T-helper 17 cell (primary cell): ENCODE results near the gene DMP1. TPM values are rescaled to one million over a fixed set of nuclear protein-coding genes. Genes with fewer than 3 reads are reported as not detected.

Experiments used
- ATAC-seq: fragments of 150-1000 bp; cut with Tn5 transposase; 2 replicates; pipeline ENCODE4 v1.10.0; 2021; ENCODE audit warnings: mild to moderate bottlenecking, moderate library complexity
- DNase-seq, 3 donors: peaks; one replicate each; pipeline versions ENCODE4 v3.0.0 to v3.0.0-alpha.2; 2020 to 2021
- H3K9me3 ChIP-seq: one replicate; pipeline ENCODE4 v1.7.0; 2013; ENCODE audit warnings: low read length, mild to moderate bottlenecking; ENCODE audit not compliant: control insufficient read depth, poor library complexity, severe bottlenecking
- H3K27ac Mint-ChIP-seq: one replicate; pipeline ENCODE4 v1.8.0; 2022; ENCODE audit warnings: mild to moderate bottlenecking, moderate library complexity, mixed read lengths
- H3K27me3 Mint-ChIP-seq: one replicate; pipeline ENCODE4 v1.8.0; 2022; ENCODE audit warnings: mixed read lengths
- H3K36me3 Mint-ChIP-seq: one replicate; pipeline ENCODE4 v1.8.0; 2022; ENCODE audit warnings: low read depth, mixed read lengths
- H3K4me1 Mint-ChIP-seq: one replicate; pipeline ENCODE4 v1.8.0; 2022; ENCODE audit warnings: mild to moderate bottlenecking, mixed read lengths
- H3K4me3 Mint-ChIP-seq: one replicate; pipeline ENCODE4 v1.8.0; 2022; ENCODE audit warnings: mild to moderate bottlenecking, moderate library complexity, mixed read lengths
- total RNA-seq, 4 donors: library from RNA in 2 of 4; stranded (reverse) in 2 of 4; gene quantifications; one replicate each; pipeline ENCODE4 v1.2.3 and lab custom pipeline; 2022 to 2026

The DMP1 gene, protein sequence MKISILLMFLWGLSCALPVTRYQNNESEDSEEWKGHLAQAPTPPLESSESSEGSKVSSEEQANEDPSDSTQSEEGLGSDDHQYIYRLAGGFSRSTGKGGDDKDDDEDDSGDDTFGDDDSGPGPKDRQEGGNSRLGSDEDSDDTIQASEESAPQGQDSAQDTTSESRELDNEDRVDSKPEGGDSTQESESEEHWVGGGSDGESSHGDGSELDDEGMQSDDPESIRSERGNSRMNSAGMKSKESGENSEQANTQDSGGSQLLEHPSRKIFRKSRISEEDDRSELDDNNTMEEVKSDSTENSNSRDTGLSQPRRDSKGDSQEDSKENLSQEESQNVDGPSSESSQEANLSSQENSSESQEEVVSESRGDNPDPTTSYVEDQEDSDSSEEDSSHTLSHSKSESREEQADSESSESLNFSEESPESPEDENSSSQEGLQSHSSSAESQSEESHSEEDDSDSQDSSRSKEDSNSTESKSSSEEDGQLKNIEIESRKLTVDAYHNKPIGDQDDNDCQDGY
- total RNA-seq (not detected), total RNA-seq (lab: John Stamatoyannopoulos, UW) (0 reads per million in 2 donors)

DNA sequence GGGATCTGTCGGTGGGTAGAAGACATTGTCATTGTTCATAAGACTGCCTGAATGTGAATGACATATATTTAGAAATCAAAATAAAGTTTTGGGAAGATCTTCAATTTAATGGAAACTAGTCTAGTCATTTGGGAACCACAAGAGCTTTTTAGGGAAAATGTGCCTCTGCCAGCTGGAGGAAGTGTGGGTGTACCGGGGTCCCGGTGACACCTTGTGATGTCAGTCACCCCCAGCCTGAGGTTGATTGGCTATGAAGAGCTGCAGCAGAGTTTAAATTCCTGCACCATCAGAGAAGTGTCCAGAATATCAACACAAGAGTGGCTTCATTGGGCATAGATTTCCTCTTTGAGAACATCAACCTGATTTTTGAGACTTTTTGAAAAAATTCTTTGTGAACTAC is at the start of gene DMP1:
DMP1 (plus strand) TSS at position 301 of the 400 bp plus-strand sequence. CDS start 6,213 bp downstream, outside the sequence.
- Mint-ChIP-seq H3K27me3 (peaks cover 32% of the 10 kb centered on the region), H3K27ac (no peak within 1 kb of the TSS), H3K4me1 (no peaks in the 10 kb centered on the region), H3K4me3 (no peak within 1 kb of the TSS), H3K36me3 (peaks cover 3% of the 10 kb centered on the region)
- no peaks in the 10 kb centered on the region for H3K9me3 ChIP-seq
- DNase-seq: no peak
- ATAC-seq: no peak

DNA sequence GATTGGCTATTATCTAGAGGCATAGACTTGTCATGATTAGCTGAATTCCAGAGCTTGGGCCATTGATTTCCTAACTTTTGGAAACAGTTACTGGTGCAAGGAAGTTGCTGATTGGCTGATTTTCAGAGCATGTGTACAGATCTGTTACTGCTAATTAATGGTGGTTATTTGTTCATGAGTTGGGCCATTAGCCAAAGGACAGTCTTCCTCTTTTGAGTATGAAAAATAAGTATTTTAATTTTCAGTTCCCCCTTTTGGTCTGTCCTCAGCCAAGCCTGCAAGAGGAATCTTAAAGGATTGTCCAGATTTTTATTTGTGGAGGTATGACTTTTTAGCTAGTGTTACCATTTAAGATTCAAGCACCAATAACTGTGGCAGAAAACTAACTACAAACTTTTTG is 48.7 kb upstream of the DMP1 start:
- Mint-ChIP-seq H3K36me3 (no peaks in the 10 kb centered on the region), H3K27ac (no peak overlapping the region), H3K4me1 (no peaks in the 10 kb centered on the region), H3K27me3 (peaks cover 16% of the 10 kb centered on the region), H3K4me3 (no peak overlapping the region)
- DNase-seq: no peak
- no peaks in the 10 kb centered on the region for H3K9me3 ChIP-seq
- ATAC-seq: no peak

GRCh38 chr4:87608229-87608628 is 41.9 kb upstream of the DMP1 start, which contains the start of gene DSPP:
Gene DSPP, plus strand, starts transcription at chr4:87608529. Its CDS starts 2,380 bp downstream, at chr4:87610909.
- DNase-seq (no peak), ATAC-seq (no peak)
- H3K4me1 Mint-ChIP-seq: no peaks in the 10 kb centered on the region
- H3K36me3 Mint-ChIP-seq: no peaks in the 10 kb centered on the region
- no peak within 1 kb of the TSS for H3K4me3 Mint-ChIP-seq
- peaks cover 22% of the 10 kb centered on the region for H3K27me3 Mint-ChIP-seq
- no peaks in the 10 kb centered on the region for H3K9me3 ChIP-seq
- no peak within 1 kb of the TSS for H3K27ac Mint-ChIP-seq

- no peak overlapping the region for H3K4me3 Mint-ChIP-seq
- peaks cover 19% of the 10 kb centered on the region for H3K27me3 Mint-ChIP-seq
- no peak overlapping the region for H3K27ac Mint-ChIP-seq
- H3K4me1 Mint-ChIP-seq: no peaks in the 10 kb centered on the region
- ATAC-seq (no peak), DNase-seq (no peak)
- H3K36me3 Mint-ChIP-seq: no peaks in the 10 kb centered on the region
- H3K9me3 ChIP-seq: no peaks in the 10 kb centered on the region
Measured at GRCh38 chr4:87614292-87614890, 35.7 kb upstream of the DMP1 start.

GRCh38 chr4:87616268-87616667 is 33.8 kb upstream of the DMP1 start:
- H3K36me3 Mint-ChIP-seq: no peaks in the 10 kb centered on the region
- no peaks in the 10 kb centered on the region for H3K9me3 ChIP-seq
- H3K4me1 Mint-ChIP-seq: no peaks in the 10 kb centered on the region
- no peak overlapping the region for H3K27ac Mint-ChIP-seq
- no peak overlapping the region for H3K4me3 Mint-ChIP-seq
- peaks cover 13% of the 10 kb centered on the region for H3K27me3 Mint-ChIP-seq
- DNase-seq (no peak), ATAC-seq (no peak)

GRCh38 chr4:87620086-87620485 is 30.0 kb upstream of the DMP1 start:
- ATAC-seq: no peak
- H3K9me3 ChIP-seq: no peaks in the 10 kb centered on the region
- no peak overlapping the region for H3K4me3 Mint-ChIP-seq
- no peak for DNase-seq
- H3K36me3 Mint-ChIP-seq: no peaks in the 10 kb centered on the region
- peaks cover 34% of the 10 kb centered on the region for H3K27me3 Mint-ChIP-seq
- H3K27ac Mint-ChIP-seq: no peak overlapping the region
- H3K4me1 Mint-ChIP-seq: no peaks in the 10 kb centered on the region

- Mint-ChIP-seq H3K4me3 (no peak overlapping the region), H3K27me3 (peaks cover 34% of the 10 kb centered on the region), H3K4me1 (no peaks in the 10 kb centered on the region), H3K36me3 (no peaks in the 10 kb centered on the region), H3K27ac (no peak overlapping the region)
- ATAC-seq (no peak), DNase-seq (no peak)
- no peaks in the 10 kb centered on the region for H3K9me3 ChIP-seq
Measured at GRCh38 chr4:87620491-87620890, 29.6 kb upstream of the DMP1 start.

DNA sequence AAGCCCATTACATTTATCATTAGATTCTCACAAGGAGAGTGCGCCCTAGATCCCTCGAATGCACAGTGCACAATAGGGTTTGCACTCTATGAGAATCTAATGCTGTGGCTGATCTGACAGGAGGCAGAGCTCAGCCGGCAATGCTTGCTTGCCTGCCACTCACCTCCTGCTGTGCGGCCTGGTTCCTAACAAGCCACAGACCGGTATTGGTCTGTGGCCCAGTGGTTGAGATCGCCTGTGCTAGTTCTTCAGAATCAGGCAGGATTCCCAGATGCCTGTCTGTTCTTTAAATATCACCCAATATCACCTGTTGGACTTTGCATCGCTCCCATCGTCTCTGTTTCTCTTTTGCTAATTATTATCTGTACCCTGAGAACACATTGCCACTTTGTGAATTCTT is 27.8 kb upstream of the DMP1 start:
- Mint-ChIP-seq H3K4me1 (no peaks in the 10 kb centered on the region), H3K27me3 (peaks cover 34% of the 10 kb centered on the region)

DNA sequence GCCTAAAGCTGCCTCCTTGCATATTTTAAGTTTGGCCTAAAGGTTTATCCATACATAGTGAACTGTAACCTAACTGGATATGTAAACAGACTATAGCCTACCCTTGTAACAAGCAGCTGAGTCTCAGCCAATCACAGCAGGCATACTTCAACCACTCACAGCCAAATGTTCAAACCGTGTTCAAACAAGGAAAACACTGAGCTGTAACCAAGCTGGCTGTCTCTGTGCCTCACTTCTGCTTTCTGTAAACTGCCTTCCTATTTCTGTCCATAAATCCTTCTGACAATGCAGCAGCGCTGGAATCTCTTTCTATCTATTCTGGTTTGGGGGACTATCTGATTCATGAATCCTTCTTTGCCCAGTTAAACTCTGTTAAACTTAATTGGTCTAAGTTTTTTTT is 25.4 kb upstream of the DMP1 start:
- no peak for DNase-seq
- ATAC-seq: no peak
- no peaks in the 10 kb centered on the region for H3K9me3 ChIP-seq
- H3K27ac Mint-ChIP-seq: no peak overlapping the region
- H3K4me3 Mint-ChIP-seq: no peak overlapping the region
- peaks cover 31% of the 10 kb centered on the region for H3K27me3 Mint-ChIP-seq
- H3K36me3 Mint-ChIP-seq: no peaks in the 10 kb centered on the region
- no peaks in the 10 kb centered on the region for H3K4me1 Mint-ChIP-seq

More for the DNA sequence above, 27.8 kb upstream of the DMP1 start:
- no peaks in the 10 kb centered on the region for H3K9me3 ChIP-seq
- DNase-seq (no peak), ATAC-seq (no peak)
- H3K27ac Mint-ChIP-seq: no peak overlapping the region
- H3K36me3 Mint-ChIP-seq: no peaks in the 10 kb centered on the region
- no peak overlapping the region for H3K4me3 Mint-ChIP-seq

DNA sequence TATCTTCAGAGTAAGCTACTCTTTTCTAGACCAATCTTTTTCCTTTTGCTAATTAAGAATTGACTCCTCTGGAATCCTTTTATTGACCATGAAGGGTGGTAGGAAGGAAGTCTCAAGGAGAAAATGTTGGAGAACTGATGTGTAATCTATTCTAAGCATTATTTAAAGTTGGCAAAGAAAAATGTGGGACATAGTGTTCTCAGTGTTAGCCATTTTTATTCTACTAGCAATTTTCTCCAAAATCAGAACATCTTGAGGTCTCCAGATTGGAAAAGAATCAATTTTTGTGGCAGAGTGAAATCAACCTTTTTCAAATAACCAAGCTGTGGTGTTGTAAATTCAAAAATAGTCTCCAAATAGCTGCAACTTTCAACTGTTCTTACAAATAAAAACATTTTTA is 18.4 kb upstream of the DMP1 start:
- DNase-seq (no peak), ATAC-seq (no peak)
- no peaks in the 10 kb centered on the region for H3K9me3 ChIP-seq
- H3K27ac Mint-ChIP-seq: no peak overlapping the region
- no peaks in the 10 kb centered on the region for H3K36me3 Mint-ChIP-seq
- no peak overlapping the region for H3K4me3 Mint-ChIP-seq
- H3K4me1 Mint-ChIP-seq: no peaks in the 10 kb centered on the region
- H3K27me3 Mint-ChIP-seq: peaks cover 6% of the 10 kb centered on the region

DNA sequence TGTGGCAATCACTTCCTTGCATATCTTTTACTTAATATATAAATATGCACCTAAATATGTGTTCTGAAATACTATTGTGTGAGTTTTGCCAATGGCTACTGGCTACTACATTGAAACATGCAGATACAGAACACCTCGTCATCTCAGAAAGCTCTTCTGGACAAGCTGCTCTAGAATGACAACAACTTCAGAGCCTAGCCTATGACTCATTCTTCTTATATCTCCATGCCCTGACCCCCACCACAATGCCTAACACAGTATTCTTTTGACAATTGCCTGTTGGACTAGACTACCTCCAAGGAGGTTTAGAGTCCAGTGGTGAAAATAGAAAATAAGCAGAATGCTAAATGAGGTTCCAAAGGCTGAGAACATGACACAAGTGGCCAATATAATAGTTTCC is 17.6 kb upstream of the DMP1 start:
- Mint-ChIP-seq H3K4me3 (no peak overlapping the region), H3K27ac (no peak overlapping the region), H3K4me1 (no peaks in the 10 kb centered on the region), H3K36me3 (no peaks in the 10 kb centered on the region), H3K27me3 (peaks cover 5% of the 10 kb centered on the region)
- ATAC-seq (no peak), DNase-seq (no peak)
- H3K9me3 ChIP-seq: no peaks in the 10 kb centered on the region

DNA sequence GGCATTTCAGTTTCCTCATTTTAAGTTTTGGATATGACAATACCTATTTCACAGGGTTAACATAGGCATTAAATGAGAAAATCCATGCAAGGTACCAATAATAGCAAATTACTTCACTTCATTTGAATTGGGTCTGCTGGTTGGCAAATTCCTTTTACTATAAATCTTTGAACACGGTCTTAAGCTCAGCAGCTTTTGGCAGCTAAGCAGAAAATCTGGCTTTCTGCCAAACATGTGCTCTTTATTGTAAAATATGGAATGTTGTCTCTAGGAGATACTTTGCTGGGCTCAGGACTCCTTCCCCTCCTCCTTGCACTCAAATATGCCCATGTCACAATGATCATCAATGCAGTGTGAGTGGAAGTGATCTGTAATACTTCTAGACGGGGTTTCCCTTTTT is 16.8 kb upstream of the DMP1 start:
- Mint-ChIP-seq H3K4me1 (no peaks in the 10 kb centered on the region), H3K36me3 (no peaks in the 10 kb centered on the region), H3K4me3 (no peak overlapping the region), H3K27ac (no peak overlapping the region), H3K27me3 (no peaks in the 10 kb centered on the region)
- ATAC-seq (no peak), DNase-seq (no peak)
- no peaks in the 10 kb centered on the region for H3K9me3 ChIP-seq

DNA sequence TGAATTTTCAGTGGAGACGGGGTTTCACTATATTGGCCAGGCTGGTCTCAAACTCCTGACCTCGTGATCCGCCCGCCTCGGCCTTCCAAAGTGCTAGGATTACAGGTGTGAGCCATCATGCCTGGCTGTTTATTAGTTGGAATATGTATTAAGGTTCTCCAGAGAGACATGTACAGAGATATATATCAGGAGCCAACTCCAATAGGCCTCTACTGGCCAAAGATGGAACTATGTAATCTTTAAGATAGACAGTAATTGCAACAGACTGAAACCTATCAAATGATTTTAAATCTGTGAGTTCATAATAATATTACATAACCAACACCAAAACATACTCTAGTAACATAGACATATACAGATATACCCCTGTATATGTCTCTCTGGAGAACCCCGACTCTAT is 5.8 kb upstream of the DMP1 start:
- H3K27me3 Mint-ChIP-seq: peaks cover 11% of the 10 kb centered on the region
- H3K4me1 Mint-ChIP-seq: no peaks in the 10 kb centered on the region
- H3K9me3 ChIP-seq: no peaks in the 10 kb centered on the region
- DNase-seq (no peak), ATAC-seq (no peak)
- H3K36me3 Mint-ChIP-seq: peaks cover 3% of the 10 kb centered on the region
- no peak overlapping the region for H3K4me3 Mint-ChIP-seq
- no peak overlapping the region for H3K27ac Mint-ChIP-seq
